SK-N-SH (cell line): Measurements from ENCODE around the gene SFXN5. TPM values are rescaled to one million over a fixed set of nuclear protein-coding genes. Genes with fewer than 3 reads are reported as not detected.
A peak's percentile ranks its signal among the peaks of the same experiment; 100 is the strongest.

Source experiments
- CTCF ChIA-PET: fragments of 300-600, 350-600 bp; formaldehyde crosslinking; extraction: SDS; loops from one replicate; lab custom pipeline; 2021; lab: Yijun Ruan, JAX
- POLR2A ChIA-PET: fragments of 350-600 bp; sonication (Branson Sonifier 250); formaldehyde crosslinking; extraction: SDS; loops from one replicate; lab custom pipeline; 2020; ENCODE audit warnings: antibody characterized with exemption, inconsistent platforms; lab: Yijun Ruan, JAX
- DNase-seq: peaks from one replicate; pipeline ENCODE4 v3.0.0; 2012
- H2AFZ ChIP-seq: fragments of 200-600 bp; sonication (generic); 2 replicates; pipeline ENCODE4 v1.8.1; 2016; ENCODE audit warnings: antibody characterized with exemption, mild to moderate bottlenecking, low read depth
- H3F3A ChIP-seq: fragments of 200-600 bp; sonication (generic); replicated peaks from 2 replicates; pipeline ENCODE3; 2016; ENCODE audit warnings: antibody characterized with exemption, mild to moderate bottlenecking; ENCODE audit not compliant: insufficient read depth
- H3K27ac ChIP-seq, 2 experiments: fragments of 200-500 bp in 1 of 2; fragments of 200-600 bp in 1 of 2; sonication (Bioruptor generic) in 1 of 2; sonication (generic), shearing (Covaris generic) in 1 of 2; 2 replicates each; pipeline versions ENCODE4 v1.5.1 to v1.6.1; 2014 to 2016; ENCODE audit warnings: low read depth in 2 of 2, inconsistent platforms in 1 of 2, low read length in 1 of 2, mild to moderate bottlenecking in 1 of 2, mixed read lengths in 1 of 2
- H3K27me3 ChIP-seq: fragments of 200-600 bp; sonication (generic), shearing (Covaris generic); 2 replicates; pipeline ENCODE4 v1.6.1; 2016; ENCODE audit warnings: mixed run types; ENCODE audit not compliant: insufficient read depth
- H3K36me3 ChIP-seq, 2 experiments: fragments of 200-500 bp in 1 of 2; fragments of 200-600 bp in 1 of 2; sonication (Bioruptor generic) in 1 of 2; sonication (generic) in 1 of 2; replicated peaks in 1 of 2; 2 replicates each; pipeline versions ENCODE3 to v1.5.1; 2014 to 2016; ENCODE audit warnings: low read length in 1 of 2, mild to moderate bottlenecking in 1 of 2; ENCODE audit not compliant: insufficient read depth in 2 of 2, control insufficient read depth in 1 of 2
- H3K4me1 ChIP-seq, 2 experiments: fragments of 200-500 bp in 1 of 2; fragments of 200-600 bp in 1 of 2; sonication (Bioruptor generic) in 1 of 2; sonication (generic), shearing (Covaris generic) in 1 of 2; 2 replicates each; pipeline versions ENCODE4 v1.5.1 to v1.6.1; 2014 to 2016; ENCODE audit warnings: low read depth in 1 of 2, low read length in 1 of 2, mixed run types in 1 of 2; ENCODE audit not compliant: insufficient read depth in 2 of 2, control insufficient read depth in 1 of 2
- H3K4me2 ChIP-seq: fragments of 200-600 bp; sonication (generic), shearing (Covaris generic); 2 replicates; pipeline ENCODE4 v1.6.1; 2017; ENCODE audit warnings: mixed run types
- H3K4me3 ChIP-seq, 2 experiments: fragments of 200-500 bp in 1 of 2; fragments of 200-600 bp in 1 of 2; sonication (Bioruptor generic) in 1 of 2; sonication (generic), shearing (Covaris generic) in 1 of 2; 2 replicates each; pipeline versions ENCODE4 v1.5.1 to v1.8.1; 2014 to 2016; ENCODE audit warnings: low read depth in 2 of 2, inconsistent platforms in 1 of 2, low read length in 1 of 2, mild to moderate bottlenecking in 1 of 2, mixed read lengths in 1 of 2, moderate library complexity in 1 of 2
- H3K79me2 ChIP-seq: fragments of 200-600 bp; sonication (generic); 2 replicates; pipeline ENCODE4 v1.8.1; 2017; ENCODE audit warnings: mild to moderate bottlenecking; ENCODE audit not compliant: insufficient read depth
- H3K9ac ChIP-seq: fragments of 200-600 bp; sonication (generic); 2 replicates; pipeline ENCODE4 v1.6.1; 2017; ENCODE audit warnings: mixed run types
- H3K9me2 ChIP-seq: fragments of 200-600 bp; sonication (generic); 2 replicates; pipeline ENCODE4 v1.6.1; 2017; ENCODE audit warnings: mixed run types
- H3K9me3 ChIP-seq: fragments of 200-600 bp; sonication (generic); 2 replicates; pipeline ENCODE4 v1.6.1; 2017; ENCODE audit warnings: mixed run types, mild to moderate bottlenecking, moderate library complexity
- H4K20me1 ChIP-seq: fragments of 200-600 bp; sonication (generic); 2 replicates; pipeline ENCODE4 v1.6.1; 2017; ENCODE audit warnings: mild to moderate bottlenecking, mixed run types; ENCODE audit not compliant: insufficient read depth
- CTCF ChIP-seq: fragments of 200-600 bp; sonication (generic); IDR thresholded peaks from 2 replicates; pipeline ENCODE4 v1.6.1; 2017; ENCODE audit warnings: antibody characterized with exemption, mild to moderate bottlenecking, moderate library complexity
- ELF1 ChIP-seq: IDR thresholded peaks from 2 replicates; pipeline ENCODE4 v1.4.0; 2012
- EZH2phosphoT487 ChIP-seq: fragments of 200-600 bp; sonication (generic); IDR thresholded peaks from 2 replicates; pipeline ENCODE4 v1.6.1; 2017; ENCODE audit warnings: low read depth, mixed run types, mild to moderate bottlenecking, antibody characterized with exemption, moderate library complexity, borderline replicate concordance
- FOSL2 ChIP-seq: IDR thresholded peaks from 2 replicates; pipeline ENCODE4 v1.4.0; 2012; ENCODE audit warnings: low read depth, mild to moderate bottlenecking, moderate library complexity, borderline replicate concordance
- GATA2 ChIP-seq: sonication (generic); formaldehyde crosslinking; IDR thresholded peaks from 2 replicates; pipeline ENCODE4 v1.5.0; 2020; ENCODE audit warnings: mild to moderate bottlenecking, missing genetic modification reagents
- IRF3 ChIP-seq: fragments of 150-350 bp; IDR thresholded peaks from 2 replicates; pipeline ENCODE4 v1.6.1; 2016; ENCODE audit warnings: mild to moderate bottlenecking, low read depth, low read length
- JUND ChIP-seq: IDR thresholded peaks from 2 replicates; pipeline ENCODE4 v1.4.0; 2012
- MAX ChIP-seq: IDR thresholded peaks from 2 replicates; pipeline ENCODE4 v1.4.0; 2012; ENCODE audit warnings: low read depth
- MXI1 ChIP-seq: IDR thresholded peaks from 2 replicates; pipeline ENCODE4 v1.6.1; 2012; ENCODE audit warnings: mild to moderate bottlenecking, low read depth, low read length, improper control_type of control experiment
- NFIC ChIP-seq: IDR thresholded peaks from 2 replicates; pipeline ENCODE4 v1.4.0; 2012; ENCODE audit warnings: borderline replicate concordance
- PBX3 ChIP-seq: IDR thresholded peaks from 2 replicates; pipeline ENCODE4; 2012
- RAD21 ChIP-seq: IDR thresholded peaks from 2 replicates; pipeline ENCODE4 v1.6.1; 2012; ENCODE audit warnings: mild to moderate bottlenecking, low read length
- RCOR1 ChIP-seq: fragments of 150-350 bp; IDR thresholded peaks from 2 replicates; pipeline ENCODE4 v1.6.1; 2017; ENCODE audit warnings: antibody characterized with exemption, low read length
- REST ChIP-seq: IDR thresholded peaks from 2 replicates; pipeline ENCODE4 v1.6.1; 2012; ENCODE audit warnings: mild to moderate bottlenecking, low read depth, low read length, moderate library complexity
- SIN3A ChIP-seq: IDR thresholded peaks from 2 replicates; pipeline ENCODE4 v1.6.1; 2012; ENCODE audit warnings: low read depth, mild to moderate bottlenecking, low read length, moderate library complexity, borderline replicate concordance
- SMC3 ChIP-seq: IDR thresholded peaks from 2 replicates; pipeline ENCODE4 v1.6.1; 2012; ENCODE audit warnings: low read depth, low read length, improper control_type of control experiment
- TAF1 ChIP-seq: IDR thresholded peaks from 2 replicates; pipeline ENCODE4 v1.6.1; 2012; ENCODE audit warnings: low read depth, mild to moderate bottlenecking, low read length, moderate library complexity, borderline replicate concordance
- TEAD4 ChIP-seq: IDR thresholded peaks from 2 replicates; pipeline ENCODE4 v1.4.0; 2012; ENCODE audit warnings: mild to moderate bottlenecking, borderline replicate concordance; ENCODE audit not compliant: insufficient read depth
- USF1 ChIP-seq: IDR thresholded peaks from 2 replicates; pipeline ENCODE4 v1.4.0; 2012; ENCODE audit warnings: low read depth, borderline replicate concordance
- WGBS: methylation state at CpG from one replicate; pipeline ENCODE4 v1.1.6; 2017; ENCODE audit warnings: low lambda C conversion rate; 5-methylcytosine and 5-hydroxymethylcytosine counted together
- polyA plus RNA-seq, 3 experiments: library from polyadenylated mRNA; depleted of rRNA; stranded (reverse); fragments of >200 nt; gene quantifications; 2 replicates each; pipeline ENCODE4 v1.2.3, GENCODE V29; 2012

Gene SFXN5
- polyA plus RNA-seq, 1 of the 3 experiments (the other 2 are of a cell fraction), result 9.9 TPM

- 0 out of 2 replicates have a peak, but pooled peaks cover 3% of the 10 kb centered on the region for H4K20me1 ChIP-seq
- no peaks in the 10 kb centered on the region for H3K36me3 ChIP-seq
- H3K27ac ChIP-seq, result no peak overlapping the region
- H3K9me2 ChIP-seq, result no peaks in the 10 kb centered on the region
- H3K9me3 ChIP-seq, result no peaks in the 10 kb centered on the region
- peak; percentile 30 for DNase-seq
- no peak overlapping the region for H3K9ac ChIP-seq
- no peak for TF ChIP-seq ELF1
- no peak for TF ChIP-seq EZH2phosphoT487
- no peak for TF ChIP-seq TEAD4
- no peak for TF ChIP-seq TAF1
- TF ChIP-seq CTCF, result no peak
- no peak for TF ChIP-seq SIN3A
- TF ChIP-seq USF1, result no peak
- no peak for TF ChIP-seq REST
- TF ChIP-seq RCOR1, result no peak
- no peak for TF ChIP-seq SMC3
- TF ChIP-seq NFIC, result no peak
- TF ChIP-seq GATA2 (CRISPR knock-in tag), result no peak
- no peak for TF ChIP-seq JUND
- no peak for TF ChIP-seq PBX3
- no peak for TF ChIP-seq FOSL2
- TF ChIP-seq MXI1, result no peak
- no peak for TF ChIP-seq IRF3
- TF ChIP-seq RAD21, result no peak
- no peak for TF ChIP-seq MAX
- peaks cover 75% of the 10 kb centered on the region for H3K27me3 ChIP-seq
- H2AFZ ChIP-seq, result no peak overlapping the region
- CTCF ChIA-PET, result interaction anchor here (0.6 to 8.6 kb wide), 12 partner anchors 8 to 777 kb away, joined by 3 to 53 read pairs (median 4); no protein-coding TSS in a partner anchor
- H3K4me1 ChIP-seq, result peaks cover under 1 to 6% of the 10 kb centered on the region in 2 experiments; a peak in 1 of 4 replicates
- H3K79me2 ChIP-seq, result no peaks in the 10 kb centered on the region
- POLR2A ChIA-PET, result no interaction called here
- no peaks in the 10 kb centered on the region for H3F3A ChIP-seq
- no peak overlapping the region for H3K4me2 ChIP-seq
- no peak overlapping the region for H3K4me3 ChIP-seq
- 23% methylated on average over 6 of the region's 6 CpGs for WGBS
Observed at GRCh38 chr2:72926811-72927465, 144.6 kb downstream of the SFXN5 start.
